GM19099 (cell line): ENCODE data around the gene ETV2.

Experiments
- POLR2A ChIP-seq: IDR thresholded peaks from 3 replicates; pipeline ENCODE4 v1.6.1; 2011; ENCODE audit warnings: low read depth; ENCODE audit not compliant: insufficient read length; ENCODE audit errors: extremely low read depth

The ETV2 gene

DNA sequence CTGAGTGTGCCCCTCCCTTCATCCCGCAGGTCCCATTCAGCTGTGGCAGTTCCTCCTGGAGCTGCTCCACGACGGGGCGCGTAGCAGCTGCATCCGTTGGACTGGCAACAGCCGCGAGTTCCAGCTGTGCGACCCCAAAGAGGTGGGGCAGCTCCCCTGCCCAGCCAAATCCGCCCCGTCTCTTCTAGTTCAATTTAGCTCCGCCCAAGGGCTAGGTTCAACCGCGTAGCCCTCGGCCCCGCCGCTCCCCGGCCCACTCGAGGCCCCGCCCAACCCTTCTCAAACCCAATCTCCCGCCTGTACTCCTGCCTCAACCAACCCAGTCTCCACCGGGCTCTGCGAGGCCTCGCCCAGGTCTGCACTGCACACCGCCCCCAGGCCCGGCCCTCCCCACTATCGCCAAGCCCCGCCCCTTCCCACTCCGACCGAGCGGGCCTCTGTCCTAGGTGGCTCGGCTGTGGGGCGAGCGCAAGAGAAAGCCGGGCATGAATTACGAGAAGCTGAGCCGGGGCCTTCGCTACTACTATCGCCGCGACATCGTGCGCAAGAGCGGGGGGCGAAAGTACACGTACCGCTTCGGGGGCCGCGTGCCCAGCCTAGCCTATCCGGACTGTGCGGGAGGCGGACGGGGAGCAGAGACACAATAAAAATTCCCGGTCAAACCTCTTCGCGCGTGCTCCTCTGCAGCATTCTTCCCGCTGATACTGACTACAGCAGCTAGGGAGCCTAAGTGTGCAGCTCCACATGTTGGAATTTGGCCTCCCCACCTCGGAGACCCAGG lies 2.9 kb downstream of the ETV2 start:
- no peak for TF ChIP-seq POLR2A

DNA sequence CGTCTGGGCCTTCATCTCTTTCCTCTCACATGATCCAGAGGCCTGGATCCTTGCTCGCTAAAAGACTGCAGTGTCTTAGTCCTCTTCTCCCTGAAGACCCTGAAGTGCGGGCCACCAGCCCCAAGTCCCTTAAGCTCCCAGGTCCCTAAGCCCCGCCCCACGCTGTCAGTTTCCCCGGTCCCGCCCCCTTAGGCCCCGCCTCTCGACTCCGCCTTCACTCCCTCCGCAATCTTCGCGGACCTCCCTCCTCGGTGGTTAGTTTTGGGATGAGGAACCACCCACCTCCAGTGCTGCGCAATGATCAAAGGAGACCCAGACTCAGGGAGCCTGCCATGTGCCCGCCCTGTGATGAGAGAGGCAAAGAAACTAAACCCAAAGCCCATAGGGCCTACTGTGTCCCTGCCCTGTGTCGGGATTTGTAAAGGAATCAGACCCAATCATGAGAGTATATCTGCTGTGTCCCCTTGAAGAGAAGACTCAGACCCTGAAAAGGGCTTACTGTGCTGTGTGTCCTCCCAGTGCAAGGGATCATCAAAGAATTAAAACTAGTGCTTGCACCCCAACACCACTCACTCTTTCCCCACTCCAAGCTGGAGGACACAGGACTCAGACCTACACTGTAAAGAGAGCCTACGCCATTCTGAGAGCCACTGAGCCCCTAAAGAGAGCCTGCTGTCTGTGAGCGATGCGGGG lies 3.6 kb downstream of the ETV2 start:
- no peak for TF ChIP-seq POLR2A

DNA sequence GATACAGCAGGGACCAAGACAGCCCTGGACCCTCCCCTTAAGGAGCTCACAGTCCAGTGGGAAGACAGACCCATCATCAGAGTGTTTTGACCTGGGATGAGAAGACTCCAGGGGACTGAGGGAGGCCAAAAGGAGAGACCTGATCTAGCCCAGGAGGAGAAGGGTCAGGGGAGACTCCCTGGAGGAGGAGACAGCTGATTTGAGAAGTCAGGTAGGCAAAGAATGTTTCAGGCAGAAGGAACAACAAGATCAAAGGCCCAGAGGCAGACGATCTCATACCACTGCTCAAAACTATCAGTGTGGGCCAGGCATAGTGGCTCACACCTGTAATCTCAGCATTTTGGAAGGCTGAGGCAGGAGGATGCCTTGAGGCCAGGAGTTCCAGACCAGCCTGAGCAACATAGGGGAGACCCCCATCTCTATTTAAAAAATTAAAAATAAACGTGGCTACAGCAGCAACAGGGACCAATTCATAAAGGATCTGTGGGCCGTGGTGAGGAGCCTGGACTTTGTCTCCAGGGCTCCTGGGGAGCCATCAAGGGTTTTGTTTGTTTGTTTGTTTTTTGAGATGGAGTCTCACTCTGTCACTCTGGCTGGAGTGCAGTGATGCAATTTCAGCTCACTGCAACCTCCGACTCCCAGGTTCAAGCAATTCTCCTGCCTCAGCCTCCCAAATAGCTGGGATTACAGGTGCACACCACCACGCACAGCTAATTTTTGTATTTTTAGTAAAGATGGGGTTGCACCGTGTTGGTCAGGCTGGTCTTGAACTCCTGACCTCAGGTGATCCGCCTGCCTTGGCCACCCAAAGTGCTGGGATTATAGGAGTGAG lies 4.4 kb downstream of the ETV2 start:
- no peak for TF ChIP-seq POLR2A

DNA sequence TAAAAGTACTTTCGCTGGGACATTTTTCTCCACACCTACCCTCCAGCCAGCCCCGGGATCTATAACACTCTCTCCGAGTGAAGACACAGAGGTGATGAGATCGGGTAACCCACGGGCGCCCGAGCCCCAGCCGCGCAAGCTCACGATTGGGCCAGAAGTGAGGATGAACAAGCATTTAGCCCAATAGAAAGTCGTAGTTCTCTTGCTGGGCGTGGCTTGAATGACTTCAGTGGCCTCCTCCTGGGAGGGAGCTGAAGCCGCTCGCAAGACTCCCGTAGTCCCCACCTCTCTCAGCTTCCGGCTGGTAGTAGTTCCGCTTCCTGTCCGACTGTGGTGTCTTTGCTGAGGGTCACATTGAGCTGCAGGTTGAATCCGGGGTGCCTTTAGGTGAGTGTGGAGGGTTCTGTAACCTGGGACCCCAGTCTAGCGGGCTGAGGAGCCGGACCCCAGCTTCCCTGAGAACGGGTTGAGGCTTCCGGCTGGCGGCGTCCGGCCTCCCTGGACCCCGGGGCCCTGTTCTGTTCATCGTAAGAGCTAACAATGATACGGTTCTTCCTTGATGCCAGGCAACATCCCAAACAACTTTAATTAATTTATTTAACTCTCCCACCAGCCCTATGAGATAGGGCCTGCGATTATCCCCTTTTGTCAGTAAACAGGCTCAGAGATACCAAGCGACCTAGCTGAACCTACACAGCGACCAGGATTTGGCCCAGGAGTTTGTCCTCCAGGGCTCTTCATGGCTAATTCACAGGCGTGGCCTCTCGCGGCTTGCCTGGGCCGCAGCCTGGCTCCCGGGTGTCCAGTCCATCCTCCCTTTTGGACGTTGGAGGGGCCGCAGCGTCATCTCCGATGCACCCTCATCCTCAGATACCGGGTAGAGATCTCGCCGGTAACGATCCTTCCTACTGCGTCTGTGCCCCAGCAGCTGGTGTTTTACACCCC lies 6.7 kb downstream of the ETV2 start, which contains the start of gene COX6B1:
COX6B1 (plus strand) TSS at position 307 of the 945 bp plus-strand sequence. CDS start 2,921 bp downstream, outside the sequence.
- peak; percentile 93 for TF ChIP-seq POLR2A

DNA sequence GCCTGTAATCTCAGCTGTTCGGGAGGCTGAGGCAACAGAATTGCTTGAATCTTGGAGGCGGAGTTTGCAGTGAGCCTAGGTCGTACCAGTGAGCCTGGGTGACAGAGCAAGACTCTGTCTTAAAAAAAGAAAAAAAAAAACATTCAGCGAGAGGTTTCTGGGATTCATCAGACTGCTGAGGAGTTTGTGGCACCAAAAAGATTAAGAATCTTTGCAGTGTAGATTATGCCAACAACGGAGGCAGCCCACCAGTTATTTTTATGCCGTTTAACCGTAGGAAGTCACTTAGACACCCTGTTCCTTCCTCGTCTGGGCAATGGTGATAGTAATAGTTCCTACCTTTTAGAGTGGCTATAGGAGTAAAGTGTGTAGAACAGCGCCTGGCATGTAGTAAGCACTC lies 9.0 kb downstream of the ETV2 start:
- no peak for TF ChIP-seq POLR2A

DNA sequence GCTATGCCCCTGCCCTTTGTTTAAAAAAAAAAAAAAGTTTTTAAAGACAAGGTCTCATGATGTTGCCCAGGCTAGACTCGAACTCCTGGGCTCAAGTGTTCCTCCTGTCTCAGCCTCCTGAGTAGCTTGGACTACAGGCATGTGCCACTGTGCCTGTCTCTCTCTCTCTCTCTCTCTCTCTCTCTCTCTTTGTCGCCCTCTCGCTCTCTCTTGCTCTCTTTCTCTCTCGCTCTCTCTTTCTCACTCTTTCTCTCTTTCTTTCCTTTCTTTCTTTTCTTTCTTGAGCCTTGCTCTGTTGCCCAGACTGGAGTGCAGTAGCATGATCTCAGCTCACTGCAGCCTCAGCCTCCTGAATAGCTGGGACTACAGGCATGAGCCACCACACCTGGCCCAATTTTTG lies 14.1 kb downstream of the ETV2 start:
- TF ChIP-seq POLR2A: no peak

DNA sequence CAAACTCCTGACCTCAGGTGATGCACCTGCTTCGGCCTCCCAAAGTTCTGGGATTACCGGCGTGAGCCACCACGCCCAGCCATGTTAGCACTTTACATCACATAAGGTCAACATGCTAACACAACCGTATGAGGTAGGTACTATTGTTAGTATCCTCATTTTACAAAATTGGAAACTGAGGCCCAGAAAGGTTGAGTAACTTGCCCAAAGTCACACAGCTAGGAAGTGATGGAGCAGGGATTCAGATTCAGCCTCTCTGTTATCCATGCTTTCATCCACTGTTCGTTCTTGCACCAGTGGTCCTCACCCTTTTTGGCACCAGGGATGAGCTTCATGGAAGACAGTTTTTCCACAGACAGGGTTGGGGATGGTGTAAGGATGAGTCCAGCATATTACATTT lies 15.2 kb downstream of the ETV2 start:
- no peak for TF ChIP-seq POLR2A

DNA sequence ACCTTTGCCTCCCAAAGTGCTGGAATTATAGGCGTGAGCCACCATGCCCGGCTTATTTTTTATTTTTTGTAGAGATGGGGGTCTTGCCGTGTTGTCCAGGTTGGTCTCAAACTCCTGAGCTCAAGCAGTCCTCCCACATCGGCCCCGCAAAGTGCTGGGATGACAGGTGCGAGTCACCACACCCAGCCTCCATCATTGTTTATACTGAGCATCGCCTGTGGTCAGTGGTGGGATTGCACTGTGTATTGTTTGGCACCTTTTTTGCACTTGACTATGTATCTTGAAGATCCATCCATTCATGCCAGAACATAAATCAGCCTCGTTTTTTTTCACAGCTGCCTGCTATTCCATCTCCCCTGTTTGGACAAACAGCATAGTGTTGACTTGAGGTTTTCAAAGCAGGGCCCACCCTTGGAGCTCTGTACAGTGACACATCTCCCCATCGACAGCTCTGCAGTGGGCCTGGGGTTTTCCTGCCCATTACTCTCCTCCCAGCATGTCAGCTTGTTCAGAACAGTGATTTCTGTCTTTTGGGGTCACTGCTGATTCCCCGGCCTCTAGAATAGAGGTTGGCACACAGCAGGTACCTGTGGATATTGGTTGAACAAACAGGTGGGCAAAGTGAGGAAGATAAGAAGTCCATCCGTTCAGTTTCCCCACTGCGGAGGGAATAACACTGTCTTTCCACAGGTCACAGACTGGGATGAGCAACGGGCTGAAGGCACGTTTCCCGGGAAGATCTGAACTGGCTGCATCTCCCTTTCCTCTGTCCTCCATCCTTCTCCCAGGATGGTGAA lies 16.6 kb downstream of the ETV2 start:
- TF ChIP-seq POLR2A: no peak

DNA sequence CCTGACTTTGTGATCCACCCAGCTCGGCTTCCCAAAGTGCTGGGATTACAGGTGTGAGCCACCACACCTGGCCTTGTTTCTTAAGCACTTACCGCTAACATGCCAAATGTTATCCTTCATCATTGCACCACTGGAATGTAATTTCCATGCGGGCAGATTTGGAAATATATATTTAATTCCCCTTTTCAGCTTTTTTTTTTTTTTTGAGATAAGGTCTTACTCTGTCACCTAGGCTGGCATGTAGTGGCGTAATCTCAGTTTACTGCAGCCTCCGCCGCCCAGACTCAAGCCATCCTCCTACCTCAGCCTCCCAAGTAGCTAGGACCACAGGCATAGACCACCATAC lies 20.4 kb downstream of the ETV2 start:
- TF ChIP-seq POLR2A: no peak

DNA sequence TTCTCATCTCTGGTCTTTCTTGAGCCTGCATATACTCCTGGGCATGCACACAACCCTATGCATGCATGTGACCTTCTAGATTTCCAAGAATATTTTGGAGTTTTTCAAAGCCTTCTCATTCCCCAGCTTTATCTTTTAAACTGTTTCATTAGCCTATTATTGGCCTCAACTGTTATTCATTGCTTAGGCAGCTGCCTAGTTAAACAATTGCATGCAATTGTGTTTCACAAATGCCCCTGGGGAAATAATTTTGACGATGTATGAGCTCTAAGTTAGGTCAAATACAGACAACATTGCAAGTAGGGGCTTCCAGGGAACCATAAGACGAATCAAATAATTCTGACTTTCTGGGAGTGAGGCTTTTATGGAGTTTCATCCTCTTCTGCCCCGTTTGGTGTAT lies 22.4 kb downstream of the ETV2 start:
- no peak for TF ChIP-seq POLR2A

DNA sequence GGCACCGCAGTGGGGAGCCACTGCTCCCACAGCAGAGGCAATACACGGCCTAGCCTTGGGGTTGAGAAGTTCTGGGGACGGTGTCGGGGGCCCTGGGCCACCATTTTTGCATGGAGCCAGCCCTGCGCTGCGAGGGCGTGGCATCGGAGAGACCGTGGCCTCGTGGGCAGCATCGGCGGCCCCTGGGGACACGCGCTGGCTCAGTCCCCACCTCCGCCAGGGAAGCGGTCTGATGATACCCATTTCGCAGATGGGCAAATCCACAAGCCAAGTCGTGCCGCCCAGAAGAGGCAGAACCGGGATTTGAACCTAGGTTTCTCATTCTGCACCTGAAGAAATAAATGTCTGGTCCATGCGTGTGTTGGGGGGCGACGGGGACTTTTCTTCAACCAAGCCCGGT lies 23.6 kb downstream of the ETV2 start:
- TF ChIP-seq POLR2A: no peak

DNA sequence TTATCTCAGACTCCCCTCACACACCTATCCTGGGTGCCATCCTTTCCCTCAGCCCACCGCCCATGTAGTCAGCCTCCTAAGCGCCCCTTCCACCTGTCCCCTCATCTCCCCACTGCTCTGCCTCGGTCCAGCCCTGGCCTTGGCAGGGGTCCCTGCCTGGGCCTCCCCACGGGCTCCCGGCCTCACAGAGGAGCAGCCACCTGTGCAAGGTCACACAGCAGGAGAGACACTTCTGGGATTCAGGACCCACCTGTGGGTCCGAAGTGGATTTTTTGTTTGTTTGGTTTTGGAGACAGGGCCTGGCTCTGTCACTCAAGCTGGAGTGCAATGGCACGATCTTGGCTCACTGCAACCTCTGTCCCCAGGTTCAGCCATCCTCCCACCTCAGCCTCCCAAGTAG lies 24.1 kb downstream of the ETV2 start:
- TF ChIP-seq POLR2A: no peak

DNA sequence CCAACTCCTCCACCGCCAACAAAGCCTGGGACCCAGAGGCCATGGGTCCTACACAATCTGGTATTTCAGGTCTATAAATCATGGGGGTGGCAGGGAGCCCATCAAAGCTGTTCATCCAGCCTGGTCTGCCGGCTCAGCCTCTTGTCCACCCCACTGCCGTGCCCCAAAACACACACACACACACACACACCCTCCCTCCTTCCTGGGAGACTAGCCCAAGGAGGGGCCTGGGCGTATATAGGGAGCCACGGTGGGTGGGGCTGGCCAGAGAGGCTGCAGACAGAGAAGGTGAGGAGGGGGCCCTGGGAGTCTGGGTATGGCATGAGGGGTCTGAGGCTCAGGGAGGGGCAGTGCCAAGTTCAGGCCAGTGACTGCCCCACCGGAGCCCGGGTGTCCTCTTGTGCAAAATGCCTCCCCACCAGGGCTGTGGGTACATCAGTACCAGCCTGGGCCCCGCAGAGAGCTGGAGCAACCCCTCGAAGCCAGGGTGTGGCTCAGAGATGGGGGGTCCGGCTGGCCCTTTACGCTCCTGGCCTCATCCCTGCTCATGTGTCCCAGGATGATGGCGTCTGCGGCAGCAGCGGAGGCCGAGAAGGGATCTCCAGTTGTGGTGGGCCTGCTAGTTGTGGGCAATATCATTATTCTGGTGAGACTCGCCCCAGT lies 24.8 kb downstream of the ETV2 start, which contains the start of gene UPK1A:
UPK1A (plus strand) TSS at position 267 of the 663 bp plus-strand sequence; CDS start at position 563, 296 bp downstream.
- TF ChIP-seq POLR2A: no peak

DNA sequence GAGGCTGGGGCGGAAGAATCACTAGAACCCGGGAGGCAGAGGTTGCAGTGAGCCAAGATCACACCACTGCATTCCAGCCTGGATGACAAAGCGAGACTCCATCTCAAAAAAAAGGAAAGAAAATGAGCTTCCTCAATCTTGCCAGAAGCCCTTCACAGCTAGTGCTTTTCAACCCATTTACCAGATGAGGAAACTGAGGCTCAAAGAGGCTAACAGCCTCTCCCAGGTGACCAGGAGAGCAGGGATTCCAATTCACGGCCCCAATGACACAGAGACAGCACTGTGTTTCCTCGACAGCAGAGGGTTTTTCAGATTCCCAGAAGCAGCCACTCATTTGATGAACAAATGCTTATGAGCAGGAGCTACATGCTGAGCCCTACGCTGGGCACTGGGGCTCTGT lies 28.0 kb downstream of the ETV2 start:
- no peak for TF ChIP-seq POLR2A

DNA sequence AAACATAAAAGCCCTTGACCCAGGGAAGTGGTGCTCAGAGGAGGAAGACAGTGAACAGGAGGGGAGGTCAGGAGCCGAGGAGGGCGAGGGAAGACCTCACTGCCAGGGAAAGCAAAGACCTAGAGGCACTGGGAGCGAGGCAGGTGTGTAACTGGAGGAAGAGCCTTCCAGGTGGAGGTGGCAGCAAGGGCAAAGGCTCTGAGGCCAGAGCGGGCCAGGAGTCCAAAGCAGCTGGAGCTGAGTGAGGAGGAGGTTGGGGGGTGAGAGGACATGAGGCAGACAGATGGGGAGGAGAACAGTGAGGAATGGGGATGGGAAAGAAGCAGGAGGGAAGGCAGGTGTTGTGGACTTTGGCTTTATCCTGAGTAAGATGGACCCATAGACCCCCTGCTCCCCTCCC lies 28.4 kb downstream of the ETV2 start:
- no peak for TF ChIP-seq POLR2A
